NK-92 (cell line): ENCODE measurements around the gene PLCD1.

Experiments used
- DNase-seq: peaks from one replicate; lab custom pipeline; 2025; ENCODE audit not compliant: unreplicated experiment; lab: John Stamatoyannopoulos, UW

PLCD1 gene

GRCh38 chr3:37967260-37967881 lies 62.1 kb downstream of the PLCD1 start:
- DNase-seq: no peak

- DNase-seq: no peak
Measured at GRCh38 chr3:37964716-37965115, 64.7 kb downstream of the PLCD1 start.

GRCh38 chr3:37964146-37964545 lies 65.3 kb downstream of the PLCD1 start:
- no peak for DNase-seq

GRCh38 chr3:37963635-37964034 lies 65.8 kb downstream of the PLCD1 start:
- DNase-seq: no peak

GRCh38 chr3:37963016-37963415 lies 66.4 kb downstream of the PLCD1 start:
- no peak for DNase-seq

GRCh38 chr3:37961622-37962431 lies 67.6 kb downstream of the PLCD1 start:
- DNase-seq: no peak

GRCh38 chr3:37957539-37957936 lies 71.9 kb downstream of the PLCD1 start:
- no peak for DNase-seq
